Transverse colon (tissue), 4 donors: Measurements from ENCODE around the gene SGPP2.

Source experiments
- EP300 ChIP-seq: sonication (generic); formaldehyde crosslinking; IDR thresholded peaks from one replicate; pipeline ENCODE4 v1.6.1; 2017; ENCODE audit warnings: antibody characterized with exemption, low read depth
- POLR2A ChIP-seq: fragments of 450-650 bp; IDR thresholded peaks from one replicate; pipeline ENCODE4 v1.6.1; 2016; ENCODE audit warnings: antibody characterized with exemption, mild to moderate bottlenecking, moderate library complexity
- POLR2AphosphoS5 ChIP-seq, 3 donors: sonication (generic); formaldehyde crosslinking; IDR thresholded peaks; one replicate each; pipeline ENCODE4 v1.6.1; 2016; ENCODE audit warnings: antibody characterized with exemption in 3 of 3
- TF ChIP-seq, protein P1 (sequence below), 5 experiments: fragments of 200-600 bp in 3 of 5; fragments of 450-650 bp in 2 of 5; sonication (generic) in 3 of 5; IDR thresholded peaks; 1 replicate in 2 of 5; 2 replicates in 3 of 5; pipeline ENCODE4 v1.5.1; 2016 to 2017; ENCODE audit warnings: antibody characterized with exemption in 5 of 5, inconsistent platforms in 3 of 5, mild to moderate bottlenecking in 2 of 5, moderate library complexity in 1 of 5

DNA sequence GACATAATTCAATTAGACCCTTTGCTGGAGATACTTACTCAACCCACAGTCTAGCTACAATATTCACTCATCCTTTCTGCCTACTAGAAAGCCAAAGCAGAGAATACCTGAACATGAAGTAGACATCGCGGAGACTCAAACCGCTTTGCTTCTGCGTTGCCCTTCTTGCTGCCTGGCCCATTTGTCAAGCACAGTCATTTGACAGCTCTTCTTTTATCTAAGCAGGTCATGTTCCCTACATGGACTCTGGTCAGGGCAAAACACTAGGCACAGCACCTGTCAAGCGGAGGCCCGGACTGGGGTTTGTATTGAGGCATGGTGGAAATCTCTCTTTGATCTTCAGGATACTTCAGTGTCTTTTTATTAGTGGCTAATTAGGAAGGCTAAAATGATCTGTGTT, 141.9 kb downstream of the SGPP2 start:
- TF ChIP-seq, protein P1, sequence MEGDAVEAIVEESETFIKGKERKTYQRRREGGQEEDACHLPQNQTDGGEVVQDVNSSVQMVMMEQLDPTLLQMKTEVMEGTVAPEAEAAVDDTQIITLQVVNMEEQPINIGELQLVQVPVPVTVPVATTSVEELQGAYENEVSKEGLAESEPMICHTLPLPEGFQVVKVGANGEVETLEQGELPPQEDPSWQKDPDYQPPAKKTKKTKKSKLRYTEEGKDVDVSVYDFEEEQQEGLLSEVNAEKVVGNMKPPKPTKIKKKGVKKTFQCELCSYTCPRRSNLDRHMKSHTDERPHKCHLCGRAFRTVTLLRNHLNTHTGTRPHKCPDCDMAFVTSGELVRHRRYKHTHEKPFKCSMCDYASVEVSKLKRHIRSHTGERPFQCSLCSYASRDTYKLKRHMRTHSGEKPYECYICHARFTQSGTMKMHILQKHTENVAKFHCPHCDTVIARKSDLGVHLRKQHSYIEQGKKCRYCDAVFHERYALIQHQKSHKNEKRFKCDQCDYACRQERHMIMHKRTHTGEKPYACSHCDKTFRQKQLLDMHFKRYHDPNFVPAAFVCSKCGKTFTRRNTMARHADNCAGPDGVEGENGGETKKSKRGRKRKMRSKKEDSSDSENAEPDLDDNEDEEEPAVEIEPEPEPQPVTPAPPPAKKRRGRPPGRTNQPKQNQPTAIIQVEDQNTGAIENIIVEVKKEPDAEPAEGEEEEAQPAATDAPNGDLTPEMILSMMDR (IDR thresholded peaks at IDR 0.05) = no peak
- TF ChIP-seq POLR2A (no peak), EP300 (no peak), POLR2AphosphoS5 (IDR thresholded peaks at IDR 0.05) (no peak)
